HG03460 (cell line): ENCODE measurements around the gene PDGFRB.

Experiments used
- ATAC-seq: cut with Tn5 transposase; IDR thresholded peaks from one replicate; pipeline ENCODE4 v1.9.1; 2021; ENCODE audit not compliant: unreplicated experiment

Gene PDGFRB

GRCh38 chr5:150069672-150070627 is 85.7 kb downstream of the PDGFRB start:
- no peak for ATAC-seq

GRCh38 chr5:150068961-150069645 is 86.5 kb downstream of the PDGFRB start:
- no peak for ATAC-seq

- ATAC-seq, result no peak
These were observed 87.2 kb downstream of the PDGFRB start for GRCh38 chr5:150068472-150068871.

GRCh38 chr5:150068071-150068470 is 87.6 kb downstream of the PDGFRB start:
- ATAC-seq, result no peak

GRCh38 chr5:150067405-150067960 is 88.2 kb downstream of the PDGFRB start:
- ATAC-seq, result peak; percentile 35

GRCh38 chr5:150066901-150067396 is 88.7 kb downstream of the PDGFRB start:
- ATAC-seq, result peak; percentile 51

- ATAC-seq, result no peak
These were observed 89.2 kb downstream of the PDGFRB start for GRCh38 chr5:150066436-150066835.

GRCh38 chr5:150065886-150066285 is 89.8 kb downstream of the PDGFRB start:
- no peak for ATAC-seq

GRCh38 chr5:150065346-150065745 is 90.3 kb downstream of the PDGFRB start:
- no peak for ATAC-seq

GRCh38 chr5:150064681-150065220 is 90.9 kb downstream of the PDGFRB start:
- no peak for ATAC-seq
